ENCODE data around the gene LCT. TPM values are rescaled to one million over a fixed set of nuclear protein-coding genes. Genes with fewer than 3 reads are reported as not detected.

The LCT gene
- total RNA-seq (2021): 0.04 TPM in 2 replicates
- long read RNA-seq: 0 reads

GRCh38 chr2:135836596-135837270 lies at the start of gene LCT:
Gene LCT, minus strand, starts transcription at chr2:135837184. Its CDS starts 15 bp downstream, at chr2:135837169.
- Histone ChIP-seq H3K4me1 (ENCODE audit: insufficient read depth, low read length) (no peaks in the 10 kb centered on the region), H4K5ac (ENCODE audit: insufficient read length, low read depth, low read length) (no peak within 1 kb of the TSS), H2BK120ac (ENCODE audit: low read depth, low read length, poor library complexity, severe bottlenecking) (no peak within 1 kb of the TSS), H4K91ac (ENCODE audit: insufficient read length, low read depth, low read length) (no peak within 1 kb of the TSS), H3K4me2 (ENCODE audit: insufficient read depth, insufficient read length, low read length) (no peak within 1 kb of the TSS), H2BK5ac (ENCODE audit: insufficient read length, low read length) (no peak within 1 kb of the TSS), H3K79me1 (ENCODE audit: insufficient read depth, low read depth, low read length, poor library complexity, severe bottlenecking) (no peaks in the 10 kb centered on the region), H3T11ph (ENCODE audit: low read length) (no peak within 1 kb of the TSS), H2BK20ac (ENCODE audit: low read depth, low read length, poor library complexity, severe bottlenecking) (no peak within 1 kb of the TSS), H3K23me2 (ENCODE audit: insufficient read length, low read depth, low read length, poor library complexity, severe bottlenecking) (no peaks in the 10 kb centered on the region), H4K8ac (replicated peaks; ENCODE audit: insufficient read length, low read depth, low read length) (no peak within 1 kb of the TSS), H3K9ac (ENCODE audit: extremely low read depth, insufficient read length, low read length) (no peak within 1 kb of the TSS), H2BK15ac (ENCODE audit: low read depth, low read length) (no peak within 1 kb of the TSS), H4K20me1 (ENCODE audit: control insufficient read depth, insufficient read depth, insufficient read length) (no peaks in the 10 kb centered on the region), H3K56ac (ENCODE audit: insufficient read length, low read depth, low read length) (no peak within 1 kb of the TSS), H3K79me2 (ENCODE audit: insufficient read depth, low read length) (no peaks in the 10 kb centered on the region), H2AK5ac (ENCODE audit: insufficient read length, low read length) (no peak within 1 kb of the TSS), H3K14ac (ENCODE audit: insufficient read depth, low read length) (no peak within 1 kb of the TSS), H3K23ac (ENCODE audit: insufficient read length, low read depth, low read length) (no peak within 1 kb of the TSS), H3K27ac (ENCODE audit: insufficient read length, low read depth, low read length) (no peak within 1 kb of the TSS), H3K4ac (ENCODE audit: low read depth, low read length) (no peak within 1 kb of the TSS), H3K18ac (ENCODE audit: insufficient read length, low read depth, low read length) (no peak within 1 kb of the TSS), H2BK12ac (ENCODE audit: insufficient read length, low read depth, low read length) (no peak within 1 kb of the TSS), H3K9me3 (ENCODE audit: control insufficient read depth, low read depth, low read length) (no peaks in the 10 kb centered on the region), H2AFZ (ENCODE audit: low read length) (no peak within 1 kb of the TSS), H3K27me3 (ENCODE audit: insufficient read depth, low read length) (no peaks in the 10 kb centered on the region)
- H3K36me3 Mint-ChIP-seq (ENCODE audit: insufficient read depth in 1 of 3, low read depth in 3 of 3): peaks cover 1 to 16% (median 13%) of the 10 kb centered on the region in 3 experiments; a peak in 5 of 7 replicates
- H3K27me3 Mint-ChIP-seq (ENCODE audit: low read depth): no peaks in the 10 kb centered on the region
- peak within 1 kb of the TSS in 1 of 3 experiments; percentile 15; a peak in 2 of 7 replicates for H3K27ac Mint-ChIP-seq
- no peak for DNase-seq
- H3K9me3 Mint-ChIP-seq: no peaks in the 10 kb centered on the region
- no peak within 1 kb of the TSS for H3K4me3 Mint-ChIP-seq
- H3K4me1 Mint-ChIP-seq: no peaks in the 10 kb centered on the region; a peak in 1 of 4 replicates
- no CpG with 5 or more reads among the region's 12 CpGs for WGBS (ENCODE audit: extremely low coverage, insufficient read length, low lambda C conversion rate)
- no peak for TF ChIP-seq CTCF (conservative IDR thresholded peaks at IDR 0.05)

Data from H9 (cell line).